ENCODE data around the gene LTBR. TPM values are rescaled to one million over a fixed set of nuclear protein-coding genes. Genes with fewer than 3 reads are reported as not detected.

The LTBR gene
- total RNA-seq, 2 experiments from 2014 or later, result 0.38 to 0.67 TPM

DNA sequence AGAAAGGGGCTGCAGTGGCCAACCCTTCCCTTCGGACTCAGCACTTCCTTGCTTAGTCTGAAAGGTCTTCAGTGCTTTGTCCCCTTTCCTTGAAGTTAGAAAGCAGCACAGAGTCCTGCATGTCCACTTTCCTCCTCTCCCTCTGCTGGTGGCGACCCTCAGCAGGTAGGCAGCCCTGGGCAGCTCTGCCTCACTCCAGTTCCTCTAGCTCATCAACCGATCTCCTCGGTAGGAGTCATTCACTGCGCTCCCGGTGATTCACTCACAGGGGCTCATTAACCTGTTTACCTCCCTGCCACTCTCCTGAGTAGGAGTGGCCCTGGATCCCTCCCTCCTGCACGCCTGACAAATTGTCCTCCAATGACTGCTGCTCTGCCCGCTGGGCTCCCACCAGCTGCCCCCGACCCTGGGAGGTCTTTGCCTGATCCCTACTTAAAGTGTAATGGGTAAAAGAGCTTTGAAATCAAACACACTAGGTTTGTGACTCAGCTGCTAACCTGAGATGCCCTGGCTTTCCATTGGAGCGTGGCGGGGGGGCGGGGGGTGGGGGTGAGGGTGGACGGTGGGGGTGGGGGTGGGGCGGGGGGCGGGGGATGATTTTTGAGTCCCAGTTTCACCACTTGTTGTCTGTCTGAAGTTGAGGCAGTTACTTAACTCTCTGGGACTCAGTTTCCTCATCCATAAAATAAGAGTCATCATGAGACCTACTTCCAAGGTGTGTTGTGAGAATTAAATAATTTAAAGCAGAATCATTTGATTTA is 12.8 kb upstream of the LTBR start:
- no peaks in the 10 kb centered on the region for H3K36me3 Mint-ChIP-seq (ENCODE audit: low read depth)
- ChIA-PET POLR2A (interaction anchor here (1.4 kb wide), 1 partner anchor 36 kb away, joined by 5 read pairs; no protein-coding TSS in a partner anchor), CTCF (no interaction called here)
- Histone ChIP-seq H3K36me3 (ENCODE audit: insufficient read depth, low read length) (no peaks in the 10 kb centered on the region), H3K27me3 (ENCODE audit: control insufficient read depth in 1 of 2, insufficient read depth in 2 of 2, low read length in 2 of 2) (no peaks in the 10 kb centered on the region), H3K27ac (ENCODE audit: low read depth in 1 of 2, low read length in 2 of 2) (no peak overlapping the region), H3K4me1 (ENCODE audit: insufficient read depth, low read length) (peaks cover 46% of the 10 kb centered on the region), H3K4me3 (ENCODE audit: low read length) (no peak overlapping the region), H3K9me3 (ENCODE audit: control insufficient read depth in 1 of 2, insufficient read depth in 1 of 2, low read length in 2 of 2) (no peaks in the 10 kb centered on the region)
- intact Hi-C loops (cut with DNase I, micrococcal nuclease), result no loop called here
- DNase-seq, result no peak
- no peaks in the 10 kb centered on the region for H3K9me3 Mint-ChIP-seq
- TF ChIP-seq, protein P1, sequence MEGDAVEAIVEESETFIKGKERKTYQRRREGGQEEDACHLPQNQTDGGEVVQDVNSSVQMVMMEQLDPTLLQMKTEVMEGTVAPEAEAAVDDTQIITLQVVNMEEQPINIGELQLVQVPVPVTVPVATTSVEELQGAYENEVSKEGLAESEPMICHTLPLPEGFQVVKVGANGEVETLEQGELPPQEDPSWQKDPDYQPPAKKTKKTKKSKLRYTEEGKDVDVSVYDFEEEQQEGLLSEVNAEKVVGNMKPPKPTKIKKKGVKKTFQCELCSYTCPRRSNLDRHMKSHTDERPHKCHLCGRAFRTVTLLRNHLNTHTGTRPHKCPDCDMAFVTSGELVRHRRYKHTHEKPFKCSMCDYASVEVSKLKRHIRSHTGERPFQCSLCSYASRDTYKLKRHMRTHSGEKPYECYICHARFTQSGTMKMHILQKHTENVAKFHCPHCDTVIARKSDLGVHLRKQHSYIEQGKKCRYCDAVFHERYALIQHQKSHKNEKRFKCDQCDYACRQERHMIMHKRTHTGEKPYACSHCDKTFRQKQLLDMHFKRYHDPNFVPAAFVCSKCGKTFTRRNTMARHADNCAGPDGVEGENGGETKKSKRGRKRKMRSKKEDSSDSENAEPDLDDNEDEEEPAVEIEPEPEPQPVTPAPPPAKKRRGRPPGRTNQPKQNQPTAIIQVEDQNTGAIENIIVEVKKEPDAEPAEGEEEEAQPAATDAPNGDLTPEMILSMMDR (IDR thresholded peaks at IDR 0.05), result no peak
- H3K4me1 Mint-ChIP-seq (ENCODE audit: low read depth), result peaks cover 31% of the 10 kb centered on the region
- H3K4me3 Mint-ChIP-seq, result no peak overlapping the region
- ATAC-seq (ENCODE audit: poor library complexity), result no peak
- no peaks in the 10 kb centered on the region for H3K27me3 Mint-ChIP-seq
- no peak overlapping the region for H3K27ac Mint-ChIP-seq

DNA sequence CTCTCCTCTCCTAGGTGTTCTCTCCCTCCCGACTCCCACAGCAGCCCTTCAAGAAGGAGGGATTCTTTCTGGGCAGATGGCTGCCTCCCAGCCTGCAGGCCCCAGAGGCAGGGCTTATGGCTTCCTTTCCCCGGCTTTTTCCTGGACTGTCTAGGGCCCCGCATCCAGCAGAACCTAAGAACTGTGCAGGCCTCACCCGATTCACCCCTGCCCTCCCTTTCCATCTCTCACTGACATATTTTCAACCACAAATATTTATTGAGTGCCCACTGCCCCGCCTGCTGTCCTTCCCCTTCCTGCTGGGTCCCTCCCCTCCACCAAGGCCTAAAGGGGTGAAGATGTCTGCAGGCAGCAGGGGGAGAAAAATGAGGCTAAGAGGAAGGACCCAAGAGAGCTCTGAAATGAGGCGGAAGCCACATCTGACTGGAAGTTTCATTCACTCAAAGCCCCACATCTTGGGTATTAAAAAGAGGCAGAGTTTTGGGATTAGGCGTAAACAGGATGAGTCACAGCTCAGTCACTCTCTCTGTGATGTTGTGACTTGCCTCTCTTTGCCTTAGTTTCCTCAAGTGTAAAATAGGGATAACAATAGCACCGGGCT is 11.5 kb upstream of the LTBR start:
- no peaks in the 10 kb centered on the region for H3K27me3 ChIP-seq (ENCODE audit: control insufficient read depth in 1 of 2, insufficient read depth in 2 of 2, low read length in 2 of 2)
- Mint-ChIP-seq H3K4me1 (ENCODE audit: low read depth) (peaks cover 37% of the 10 kb centered on the region), H3K27ac (peak overlapping the region; percentile 29), H3K36me3 (ENCODE audit: low read depth) (no peaks in the 10 kb centered on the region), H3K27me3 (no peaks in the 10 kb centered on the region), H3K9me3 (no peaks in the 10 kb centered on the region), H3K4me3 (no peak overlapping the region)
- H3K4me3 ChIP-seq (ENCODE audit: low read length), result no peak overlapping the region
- H3K36me3 ChIP-seq (ENCODE audit: insufficient read depth, low read length), result no peaks in the 10 kb centered on the region
- intact Hi-C loops (cut with DNase I, micrococcal nuclease), result no loop called here
- no peak overlapping the region for H3K27ac ChIP-seq (ENCODE audit: low read depth in 1 of 2, low read length in 2 of 2)
- H3K9me3 ChIP-seq (ENCODE audit: control insufficient read depth in 1 of 2, insufficient read depth in 1 of 2, low read length in 2 of 2), result no peaks in the 10 kb centered on the region
- DNase-seq, result peak in 2 of 14 experiments; percentile 39 to 51
- CTCF ChIA-PET, result no interaction called here
- H3K4me1 ChIP-seq (ENCODE audit: insufficient read depth, low read length), result peaks cover 57% of the 10 kb centered on the region
- ATAC-seq (ENCODE audit: poor library complexity), result peak; percentile 16
- TF ChIP-seq, protein P1 (IDR thresholded peaks at IDR 0.05), result no peak
- POLR2A ChIA-PET, result interaction anchor here (1.4 kb wide), 1 partner anchor 9 kb away, joined by 3 read pairs; no protein-coding TSS in a partner anchor

DNA sequence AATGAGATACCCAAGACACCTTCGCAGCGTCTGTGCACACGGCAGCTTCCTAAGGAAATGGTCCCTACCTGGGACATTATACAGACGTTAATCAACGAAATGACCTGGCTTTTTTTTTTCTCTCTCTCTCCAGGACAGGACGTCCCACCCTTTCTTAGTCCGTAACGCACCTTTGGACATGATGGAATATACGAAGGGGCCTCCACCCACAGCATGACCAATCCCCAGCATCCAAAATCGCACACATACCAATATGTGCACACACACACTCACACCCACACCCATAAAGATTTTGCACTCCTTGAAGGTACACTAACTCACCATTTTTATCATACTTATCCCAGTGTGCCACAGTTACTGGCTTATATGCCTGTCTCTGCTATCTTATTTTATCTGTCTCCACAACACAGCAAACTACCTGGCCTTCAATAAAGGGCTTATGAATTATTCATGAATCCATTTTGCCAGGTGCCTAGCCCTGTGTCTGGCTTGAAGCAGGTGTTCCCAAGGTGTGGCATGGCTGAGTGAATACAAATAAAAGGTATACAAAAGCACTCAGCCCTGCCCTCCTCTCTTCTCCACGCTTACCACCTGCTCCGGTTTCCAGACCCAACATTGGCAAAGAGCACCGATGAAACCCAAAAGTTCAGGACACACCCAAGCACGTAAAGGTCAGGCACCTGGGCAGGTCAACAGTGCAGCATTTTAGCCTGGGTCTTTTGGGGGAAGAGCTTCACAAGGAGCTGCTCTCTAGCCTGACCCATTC is 10.8 kb upstream of the LTBR start:
- intact Hi-C loops (cut with DNase I, micrococcal nuclease), result no loop called here
- peaks cover 55% of the 10 kb centered on the region for H3K4me1 ChIP-seq (ENCODE audit: insufficient read depth, low read length)
- ATAC-seq (ENCODE audit: poor library complexity), result no peak
- H3K4me3 ChIP-seq (ENCODE audit: low read length), result no peak overlapping the region
- no peaks in the 10 kb centered on the region for H3K36me3 ChIP-seq (ENCODE audit: insufficient read depth, low read length)
- CTCF ChIA-PET, result no interaction called here
- TF ChIP-seq, protein P1 (IDR thresholded peaks at IDR 0.05), result no peak
- no peaks in the 10 kb centered on the region for H3K27me3 Mint-ChIP-seq
- H3K27ac Mint-ChIP-seq, result peak overlapping the region; percentile 29
- no peaks in the 10 kb centered on the region for H3K9me3 ChIP-seq (ENCODE audit: control insufficient read depth in 1 of 2, insufficient read depth in 1 of 2, low read length in 2 of 2)
- H3K27ac ChIP-seq (ENCODE audit: low read depth in 1 of 2, low read length in 2 of 2), result no peak overlapping the region
- no peaks in the 10 kb centered on the region for H3K27me3 ChIP-seq (ENCODE audit: control insufficient read depth in 1 of 2, insufficient read depth in 2 of 2, low read length in 2 of 2)
- H3K36me3 Mint-ChIP-seq (ENCODE audit: low read depth), result no peaks in the 10 kb centered on the region
- POLR2A ChIA-PET, result interaction anchor here (1.4 kb wide), 1 partner anchor 9 kb away, joined by 3 read pairs; no protein-coding TSS in a partner anchor
- peaks cover 35% of the 10 kb centered on the region for H3K4me1 Mint-ChIP-seq (ENCODE audit: low read depth)
- H3K9me3 Mint-ChIP-seq, result no peaks in the 10 kb centered on the region
- no peak for DNase-seq
- H3K4me3 Mint-ChIP-seq, result no peak overlapping the region

Measured in CD4-positive, alpha-beta T cell (primary cell).